Measurements from ENCODE around the gene EGR1. TPM values are rescaled to one million over a fixed set of nuclear protein-coding genes. Genes with fewer than 3 reads are reported as not detected.

EGR1 gene
- total RNA-seq (2012; rRNA removed) (2.9 and 5.8 TPM in 2 replicates), polyA plus RNA-seq (2012; rRNA removed) (104 and 180 TPM in 2 replicates), Bru-seq, nascent RNA (percentile 100 among the genes with signal in this experiment), BruChase-seq, experiment 1, labeled RNA remaining after a 6-hour chase (percentile 83 among the genes with signal in this experiment), BruChase-seq, experiment 2, labeled RNA remaining after a 2-hour chase (percentile 90 among the genes with signal in this experiment)
- polyA plus RNA-seq (2012; cell fraction: cytosol; rRNA removed) = 91.6 and 286 TPM in 2 replicates
- polyA plus RNA-seq (2012; cell fraction: nucleus; rRNA removed; ENCODE audit: low replicate concordance) = 363 and 477 TPM in 2 replicates
- long read RNA-seq, transcript EGR1-201 (2 exons, 3,138 nt) = major isoform, 9 of 39 reads
- long read RNA-seq, partial matches to known transcripts = 0 of 39 reads
- long read RNA-seq, other reads (novel, unspliced or antisense) = 30 of 39 reads

DNA sequence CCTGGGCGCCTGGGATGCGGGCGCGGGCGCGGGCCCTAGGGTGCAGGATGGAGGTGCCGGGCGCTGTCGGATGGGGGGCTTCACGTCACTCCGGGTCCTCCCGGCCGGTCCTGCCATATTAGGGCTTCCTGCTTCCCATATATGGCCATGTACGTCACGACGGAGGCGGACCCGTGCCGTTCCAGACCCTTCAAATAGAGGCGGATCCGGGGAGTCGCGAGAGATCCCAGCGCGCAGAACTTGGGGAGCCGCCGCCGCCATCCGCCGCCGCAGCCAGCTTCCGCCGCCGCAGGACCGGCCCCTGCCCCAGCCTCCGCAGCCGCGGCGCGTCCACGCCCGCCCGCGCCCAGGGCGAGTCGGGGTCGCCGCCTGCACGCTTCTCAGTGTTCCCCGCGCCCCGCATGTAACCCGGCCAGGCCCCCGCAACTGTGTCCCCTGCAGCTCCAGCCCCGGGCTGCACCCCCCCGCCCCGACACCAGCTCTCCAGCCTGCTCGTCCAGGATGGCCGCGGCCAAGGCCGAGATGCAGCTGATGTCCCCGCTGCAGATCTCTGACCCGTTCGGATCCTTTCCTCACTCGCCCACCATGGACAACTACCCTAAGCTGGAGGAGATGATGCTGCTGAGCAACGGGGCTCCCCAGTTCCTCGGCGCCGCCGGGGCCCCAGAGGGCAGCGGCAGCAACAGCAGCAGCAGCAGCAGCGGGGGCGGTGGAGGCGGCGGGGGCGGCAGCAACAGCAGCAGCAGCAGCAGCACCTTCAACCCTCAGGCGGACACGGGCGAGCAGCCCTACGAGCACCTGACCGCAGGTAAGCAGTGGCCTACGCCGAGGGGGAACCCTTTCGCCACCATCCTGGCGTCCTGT, at the start of gene EGR1:
TSS of gene EGR1 (plus strand) at position 219 of the 864 bp plus-strand sequence. CDS start at position 502, 283 bp downstream.
- Histone ChIP-seq H3K4me3 (ENCODE audit: insufficient read depth, low read depth, low read length) (peak within 1 kb of the TSS; percentile 66), H3K79me1 (ENCODE audit: low read depth in 1 of 2, low read length in 2 of 2) (peaks cover 13 to 38% of the 10 kb centered on the region in 2 experiments), H3K4ac (ENCODE audit: low read depth, low read length) (peak within 1 kb of the TSS; percentile 89), H3K23ac (ENCODE audit: low read depth, low read length) (peak within 1 kb of the TSS; percentile 74; the same call in 1 of the 2 replicates), H3K9me3 (ENCODE audit: control insufficient read depth, insufficient read depth, low read length) (no peaks in the 10 kb centered on the region), H4K20me1 (ENCODE audit: insufficient read depth, low read length) (peaks cover 50% of the 10 kb centered on the region), H4K8ac (ENCODE audit: low read depth in 2 of 2, low read length in 2 of 2) (peak within 1 kb of the TSS; percentile 59 to 94), H3K18ac (ENCODE audit: low read depth, low read length) (peak within 1 kb of the TSS; percentile 12; the same call in 1 of the 2 replicates), H3K27me3 (ENCODE audit: control insufficient read depth, insufficient read depth, low read length) (no peaks in the 10 kb centered on the region), H3K36me3 (ENCODE audit: control insufficient read depth, insufficient read depth, low read length) (peaks cover 18% of the 10 kb centered on the region), H3K27ac (ENCODE audit: insufficient read depth, low read length) (peak within 1 kb of the TSS; percentile 88), H3K9ac (ENCODE audit: low read depth, low read length) (peak within 1 kb of the TSS; percentile 65), H2AFZ (replicated peaks; ENCODE audit: low read length, poor library complexity) (peak within 1 kb of the TSS; percentile 100), H2AK5ac (ENCODE audit: low read depth, low read length) (peak within 1 kb of the TSS; percentile 86), H4K5ac (ENCODE audit: low read depth, low read length) (peak within 1 kb of the TSS; percentile 4; the same call in 1 of the 2 replicates), H2BK5ac (ENCODE audit: low read depth, low read length, poor library complexity, severe bottlenecking) (peak within 1 kb of the TSS; percentile 78), H2AK9ac (replicated peaks; ENCODE audit: low read depth, low read length, poor library complexity) (peak within 1 kb of the TSS; percentile 98), H4K91ac (ENCODE audit: insufficient read depth, low read depth, low read length) (peak within 1 kb of the TSS; percentile 75), H3K9me1 (ENCODE audit: insufficient read depth, low read length) (peaks cover 23% of the 10 kb centered on the region), H2BK15ac (ENCODE audit: low read depth, low read length) (peak within 1 kb of the TSS; percentile 48; the same call in 1 of the 3 replicates), H3K4me1 (ENCODE audit: control insufficient read depth, insufficient read depth, low read length) (peaks cover 12% of the 10 kb centered on the region; the same call in 1 of the 2 replicates), H2BK120ac (ENCODE audit: low read depth, low read length) (peak within 1 kb of the TSS; percentile 52; the same call in 1 of the 2 replicates), H2BK20ac (ENCODE audit: low read depth, low read length) (no peak within 1 kb of the TSS), H3K4me2 (ENCODE audit: low read depth, low read length) (peak within 1 kb of the TSS; percentile 79), H3K56ac (ENCODE audit: extremely low read depth, insufficient read depth, low read length) (peak within 1 kb of the TSS; percentile 88), H3K14ac (replicated peaks; ENCODE audit: low read depth, low read length) (peak within 1 kb of the TSS; percentile 71)
- BruUV-seq (replicated peaks) = no TSS peak
- ChIA-PET POLR2A (ENCODE audit: unreplicated experiment) (interaction anchor here (0.5 to 1.4 kb wide), 8 partner anchors 12 to 828 kb away, joined by 3 to 7 read pairs (median 6); partner anchors contain the start of genes ETF1, KIF20A and MATR3), CTCF (interaction anchor here (0.5 to 2.2 kb wide), 5 partner anchors 10 to 83 kb away, joined by 3 to 10 read pairs (median 5); no protein-coding TSS in a partner anchor)
- in situ Hi-C loops (cut with MboI; ENCODE audit: low sequenced_read_pairs) = no loop called here
- intact Hi-C loops (cut with micrococcal nuclease) = no loop called here
- peak; percentile 94 for DNase-seq
- dilution Hi-C loops (cut with HindIII; ENCODE audit: low sequenced_read_pairs, unreplicated experiment) = no loop called here
- ATAC-seq (ENCODE audit: low read depth) = peak; percentile 56
- 0% methylated on average over 55 of the region's 85 CpGs; no CpG with 5 or more reads in 1 of the 2 experiments for WGBS, 2 experiments (ENCODE audit: extremely low coverage in 2 of 2, insufficient read length in 1 of 2)
- no peak for TF ChIP-seq CEBPB (IDR thresholded peaks at IDR 0.05; ENCODE audit: low read depth, low read length)
- TF ChIP-seq NFE2L2 (IDR thresholded peaks at IDR 0.05; ENCODE audit: low read depth, low read length) = no peak; the same call in 1 of the 2 replicates
- no peak for TF ChIP-seq RCOR1 (IDR thresholded peaks at IDR 0.05; ENCODE audit: insufficient replicate concordance, low read length)
- TF ChIP-seq, protein P1, sequence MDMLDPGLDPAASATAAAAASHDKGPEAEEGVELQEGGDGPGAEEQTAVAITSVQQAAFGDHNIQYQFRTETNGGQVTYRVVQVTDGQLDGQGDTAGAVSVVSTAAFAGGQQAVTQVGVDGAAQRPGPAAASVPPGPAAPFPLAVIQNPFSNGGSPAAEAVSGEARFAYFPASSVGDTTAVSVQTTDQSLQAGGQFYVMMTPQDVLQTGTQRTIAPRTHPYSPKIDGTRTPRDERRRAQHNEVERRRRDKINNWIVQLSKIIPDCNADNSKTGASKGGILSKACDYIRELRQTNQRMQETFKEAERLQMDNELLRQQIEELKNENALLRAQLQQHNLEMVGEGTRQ (IDR thresholded peaks at IDR 0.05; ENCODE audit: low read depth, low read length) = peak; percentile 81
- no peak for TF ChIP-seq RAD21 (IDR thresholded peaks at IDR 0.05; ENCODE audit: low read length)
- TF ChIP-seq, protein P2, sequence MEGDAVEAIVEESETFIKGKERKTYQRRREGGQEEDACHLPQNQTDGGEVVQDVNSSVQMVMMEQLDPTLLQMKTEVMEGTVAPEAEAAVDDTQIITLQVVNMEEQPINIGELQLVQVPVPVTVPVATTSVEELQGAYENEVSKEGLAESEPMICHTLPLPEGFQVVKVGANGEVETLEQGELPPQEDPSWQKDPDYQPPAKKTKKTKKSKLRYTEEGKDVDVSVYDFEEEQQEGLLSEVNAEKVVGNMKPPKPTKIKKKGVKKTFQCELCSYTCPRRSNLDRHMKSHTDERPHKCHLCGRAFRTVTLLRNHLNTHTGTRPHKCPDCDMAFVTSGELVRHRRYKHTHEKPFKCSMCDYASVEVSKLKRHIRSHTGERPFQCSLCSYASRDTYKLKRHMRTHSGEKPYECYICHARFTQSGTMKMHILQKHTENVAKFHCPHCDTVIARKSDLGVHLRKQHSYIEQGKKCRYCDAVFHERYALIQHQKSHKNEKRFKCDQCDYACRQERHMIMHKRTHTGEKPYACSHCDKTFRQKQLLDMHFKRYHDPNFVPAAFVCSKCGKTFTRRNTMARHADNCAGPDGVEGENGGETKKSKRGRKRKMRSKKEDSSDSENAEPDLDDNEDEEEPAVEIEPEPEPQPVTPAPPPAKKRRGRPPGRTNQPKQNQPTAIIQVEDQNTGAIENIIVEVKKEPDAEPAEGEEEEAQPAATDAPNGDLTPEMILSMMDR (conservative IDR thresholded peaks at IDR 0.05; ENCODE audit: low read depth, low read length) = no peak
- TF ChIP-seq, protein P3, sequence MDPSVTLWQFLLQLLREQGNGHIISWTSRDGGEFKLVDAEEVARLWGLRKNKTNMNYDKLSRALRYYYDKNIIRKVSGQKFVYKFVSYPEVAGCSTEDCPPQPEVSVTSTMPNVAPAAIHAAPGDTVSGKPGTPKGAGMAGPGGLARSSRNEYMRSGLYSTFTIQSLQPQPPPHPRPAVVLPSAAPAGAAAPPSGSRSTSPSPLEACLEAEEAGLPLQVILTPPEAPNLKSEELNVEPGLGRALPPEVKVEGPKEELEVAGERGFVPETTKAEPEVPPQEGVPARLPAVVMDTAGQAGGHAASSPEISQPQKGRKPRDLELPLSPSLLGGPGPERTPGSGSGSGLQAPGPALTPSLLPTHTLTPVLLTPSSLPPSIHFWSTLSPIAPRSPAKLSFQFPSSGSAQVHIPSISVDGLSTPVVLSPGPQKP (IDR thresholded peaks at IDR 0.05; ENCODE audit: borderline replicate concordance, low read depth, low read length) = peak; percentile 29; the same call in 1 of the 2 replicates
- TF ChIP-seq MAFK (IDR thresholded peaks at IDR 0.05; ENCODE audit: low read depth, low read length) = no peak
- TF ChIP-seq RFX5 (IDR thresholded peaks at IDR 0.05; ENCODE audit: low read depth, low read length) = no peak
- peak; percentile 80 for TF ChIP-seq BHLHE40 (IDR thresholded peaks at IDR 0.05; ENCODE audit: low read depth, low read length)

All from IMR-90 (cell line).